Erythroblast (primary cell): ENCODE measurements around the gene STARD9.

Experiments
- GATA1 ChIP-seq: IDR thresholded peaks from 2 replicates; pipeline ENCODE4 v1.6.1; 2011; ENCODE audit warnings: low read depth, mild to moderate bottlenecking, control low read depth, low read length, moderate library complexity
- POLR2A ChIP-seq: IDR thresholded peaks from 2 replicates; pipeline ENCODE4 v1.6.1; 2011; ENCODE audit warnings: mild to moderate bottlenecking, low read length

- TF ChIP-seq POLR2A, result no peak
- TF ChIP-seq GATA1, result no peak
Measured at GRCh38 chr15:42695527-42696071, 120.2 kb downstream of the STARD9 start.
